H1 (cell line): ENCODE measurements around the gene WDFY1. TPM values are rescaled to one million over a fixed set of nuclear protein-coding genes. Genes with fewer than 3 reads are reported as not detected.

Experiments
- CTCF ChIA-PET: fragments of 300-600 bp; sonication (Branson Sonifier 250); formaldehyde crosslinking; loops from one replicate; lab custom pipeline; 2021; ENCODE audit not compliant: partially characterized antibody; lab: Charles Lee
- POLR2A ChIA-PET: fragments of 300-600 bp; sonication (Branson Sonifier 250); formaldehyde crosslinking; loops from one replicate; lab custom pipeline; 2021; ENCODE audit warnings: inconsistent platforms; ENCODE audit not compliant: partially characterized antibody; lab: Charles Lee
- DNase-seq, 2 experiments: peaks; one replicate each; pipeline versions ENCODE4 v3.0.0 to v3.0.0-alpha.2; 2010 to 2022; ENCODE audit warnings: low spot score in 2 of 2, low read depth in 1 of 2, mixed read lengths in 1 of 2
- FAIRE-seq: peaks from 2 replicates; lab custom pipeline; 2011; peaks lifted over from hg19 to GRCh38; lab: Jason Lieb, UNC
- H2AFZ ChIP-seq: 2 replicates; pipeline ENCODE4 v1.8.1; 2012; ENCODE audit warnings: low read length, inconsistent platforms
- H2AK5ac ChIP-seq: 2 replicates; pipeline ENCODE4 v1.6.1; 2013; ENCODE audit warnings: low read depth, low read length
- H2BK120ac ChIP-seq: replicated peaks from 2 replicates; pipeline ENCODE3; 2013; ENCODE audit warnings: low read depth, low read length, inconsistent platforms
- H2BK12ac ChIP-seq: 2 replicates; pipeline ENCODE4 v1.6.1; 2013; ENCODE audit warnings: low read depth, low read length
- H2BK15ac ChIP-seq: 2 replicates; pipeline ENCODE4 v1.6.1; 2013; ENCODE audit warnings: low read length
- H2BK20ac ChIP-seq: 2 replicates; pipeline ENCODE4 v1.6.1; 2013; ENCODE audit warnings: low read length
- H2BK5ac ChIP-seq: 2 replicates; pipeline ENCODE4 v1.6.1; 2013; ENCODE audit warnings: low read depth, low read length
- H3K14ac ChIP-seq: 2 replicates; pipeline ENCODE4 v1.6.1; 2013; ENCODE audit warnings: inconsistent platforms; ENCODE audit not compliant: insufficient read length
- H3K18ac ChIP-seq: 2 replicates; pipeline ENCODE4 v1.6.1; 2013; ENCODE audit warnings: low read length; ENCODE audit errors: extremely low read depth
- H3K23ac ChIP-seq: 2 replicates; pipeline ENCODE4 v1.6.1; 2013; ENCODE audit warnings: inconsistent platforms; ENCODE audit not compliant: insufficient read length
- H3K23me2 ChIP-seq: 2 replicates; pipeline ENCODE4 v1.6.1; 2013; ENCODE audit warnings: low read depth, low read length
- H3K27ac ChIP-seq: 2 replicates; pipeline ENCODE4 v1.6.1; 2011; ENCODE audit warnings: low read depth, low read length, inconsistent platforms
- H3K27me3 ChIP-seq, 4 experiments: replicated peaks in 1 of 4; 1 replicate in 1 of 4; 2 replicates in 3 of 4; pipeline versions ENCODE4 v1.6.1 to v1.8.1; 2011 to 2013; ENCODE audit warnings: low read length in 3 of 4, mild to moderate bottlenecking in 3 of 4, inconsistent platforms in 2 of 4, mixed read lengths in 2 of 4, moderate library complexity in 1 of 4; ENCODE audit not compliant: control insufficient read depth in 3 of 4, insufficient read depth in 3 of 4; ENCODE audit errors: extremely low read depth in 1 of 4
- H3K36me3 ChIP-seq, 4 experiments: 2 replicates each; pipeline versions ENCODE4 v1.6.1 to v1.8.1; 2011 to 2013; ENCODE audit warnings: mild to moderate bottlenecking in 4 of 4, low read length in 3 of 4, moderate library complexity in 2 of 4, control low read depth in 1 of 4, inconsistent platforms in 1 of 4; ENCODE audit not compliant: insufficient read depth in 4 of 4, control insufficient read depth in 2 of 4
- H3K4ac ChIP-seq: replicated peaks from 2 replicates; pipeline ENCODE3; 2013; ENCODE audit warnings: low read length, low read depth, mixed read lengths, inconsistent platforms; ENCODE audit not compliant: insufficient read length
- H3K4me1 ChIP-seq, 4 experiments: replicated peaks in 1 of 4; 1 replicate in 1 of 4; 2 replicates in 3 of 4; pipeline versions ENCODE4 v1.6.1 to v1.8.1; 2011 to 2013; ENCODE audit warnings: low read length in 3 of 4, inconsistent platforms in 2 of 4, mixed read lengths in 1 of 4; ENCODE audit not compliant: insufficient read depth in 4 of 4, control insufficient read depth in 3 of 4
- H3K4me2 ChIP-seq, 2 experiments: 2 replicates each; pipeline versions ENCODE4 v1.6.1 to v1.8.1; 2011 to 2013; ENCODE audit warnings: low read depth in 2 of 2, low read length in 2 of 2, control low read depth in 1 of 2, inconsistent platforms in 1 of 2, mild to moderate bottlenecking in 1 of 2; ENCODE audit not compliant: insufficient read depth in 1 of 2
- H3K4me3 ChIP-seq, 4 experiments: fragments of 200-600, 300-600 bp in 1 of 4; sonication (generic), shearing (Covaris generic), sonication (Bioruptor Twin) in 1 of 4; 2 replicates each; pipeline versions ENCODE4 v1.5.1 to v1.8.1; 2011 to 2016; ENCODE audit warnings: low read length in 4 of 4, low read depth in 3 of 4, control low read depth in 2 of 4, inconsistent platforms in 2 of 4, mild to moderate bottlenecking in 2 of 4, mixed read lengths in 1 of 4, moderate library complexity in 1 of 4; ENCODE audit not compliant: insufficient read depth in 2 of 4; ENCODE audit errors: extremely low read depth in 1 of 4
- H3K56ac ChIP-seq: replicated peaks from 2 replicates; pipeline ENCODE3; 2013; ENCODE audit warnings: low read depth, mild to moderate bottlenecking, mixed read lengths, low read length, inconsistent platforms; ENCODE audit not compliant: insufficient read length
- H3K79me1 ChIP-seq: 2 replicates; pipeline ENCODE4 v1.6.1; 2013; ENCODE audit warnings: low read depth, low read length, control low read depth
- H3K79me2 ChIP-seq, 2 experiments: 2 replicates each; pipeline versions ENCODE4 v1.6.1 to v1.8.1; 2012 to 2013; ENCODE audit warnings: low read length in 2 of 2, mild to moderate bottlenecking in 2 of 2, inconsistent platforms in 1 of 2; ENCODE audit not compliant: insufficient read depth in 2 of 2, control insufficient read depth in 1 of 2
- H3K9ac ChIP-seq, 4 experiments: replicated peaks in 1 of 4; 1 replicate in 1 of 4; 2 replicates in 3 of 4; pipeline versions ENCODE4 v1.6.1 to v1.8.1; 2011 to 2013; ENCODE audit warnings: low read depth in 3 of 4, low read length in 3 of 4, control low read depth in 2 of 4, mild to moderate bottlenecking in 2 of 4, moderate library complexity in 2 of 4, inconsistent platforms in 1 of 4; ENCODE audit errors: extremely low read depth in 1 of 4
- H3K9me3 ChIP-seq, 2 experiments: 2 replicates each; pipeline versions ENCODE4 v1.6.1 to v1.8.1; 2012 to 2013; ENCODE audit warnings: mild to moderate bottlenecking in 2 of 2, moderate library complexity in 2 of 2, control low read depth in 1 of 2, inconsistent platforms in 1 of 2, low read depth in 1 of 2, low read length in 1 of 2, mixed read lengths in 1 of 2; ENCODE audit not compliant: insufficient read depth in 2 of 2
- H4K20me1 ChIP-seq, 2 experiments: replicated peaks in 1 of 2; 2 replicates each; pipeline versions ENCODE3 to v1.8.1; 2011 to 2013; ENCODE audit warnings: inconsistent platforms in 2 of 2, low read length in 2 of 2, mild to moderate bottlenecking in 1 of 2; ENCODE audit not compliant: insufficient read depth in 2 of 2, control insufficient read depth in 1 of 2
- H4K5ac ChIP-seq: 2 replicates; pipeline ENCODE4 v1.6.1; 2013; ENCODE audit warnings: low read length, low read depth, mixed read lengths, inconsistent platforms; ENCODE audit not compliant: insufficient read length
- H4K8ac ChIP-seq: 2 replicates; pipeline ENCODE4 v1.8.0; 2013; ENCODE audit warnings: mild to moderate bottlenecking, moderate library complexity, low read length, inconsistent platforms; ENCODE audit not compliant: insufficient read depth; ENCODE audit errors: extremely low read depth
- H4K91ac ChIP-seq: replicated peaks from 2 replicates; pipeline ENCODE3; 2013; ENCODE audit warnings: low read length, mixed read lengths, inconsistent platforms; ENCODE audit not compliant: insufficient read length
- WGBS, 2 experiments: shearing (Covaris generic) in 1 of 2; methylation state at CpG; one replicate each; pipeline versions ENCODE4 v1.1.6 to v1.1.7; 2013 to 2015; ENCODE audit warnings: low lambda C conversion rate in 2 of 2, mixed read lengths in 2 of 2, inconsistent platforms in 1 of 2, low coverage in 1 of 2, missing lambda C conversion rate in 1 of 2; ENCODE audit not compliant: insufficient replicate concordance in 2 of 2, insufficient coverage in 1 of 2, insufficient read length in 1 of 2; ENCODE audit errors: extremely low coverage in 1 of 2, missing lambda C conversion rate in 1 of 2; 5-methylcytosine and 5-hydroxymethylcytosine counted together
- polyA plus RNA-seq, 7 experiments: library from polyadenylated mRNA; depleted of rRNA in 3 of 7; stranded (reverse) in 5 of 7; unstranded in 2 of 7; fragments of >200 nt in 5 of 7; fragments of 200-250 nt in 2 of 7; gene quantifications; 1 replicate in 5 of 7; 2 replicates in 1 of 7; 4 replicates in 1 of 7; pipeline versions ENCODE4 v1.2.1 to v1.2.3, GENCODE V29; 2011 to 2013; ENCODE audit warnings: missing spikeins in 2 of 7, mixed read lengths in 2 of 7
- total RNA-seq: library from RNA; stranded (reverse); fragmentation: NEBNext Ultra II Directional; extraction: Animal tissue kit (Norgen Biotek cat#: 25700); gene quantifications from 2 replicates; pipeline ENCODE4 v1.2.1, GENCODE V29; 2021

Gene WDFY1
- total and polyA plus RNA-seq, 2 of the 8 experiments (the other 6 are each of a cell fraction or from before 2014, with no cell fraction given), result 68.4 to 94.7 TPM

DNA sequence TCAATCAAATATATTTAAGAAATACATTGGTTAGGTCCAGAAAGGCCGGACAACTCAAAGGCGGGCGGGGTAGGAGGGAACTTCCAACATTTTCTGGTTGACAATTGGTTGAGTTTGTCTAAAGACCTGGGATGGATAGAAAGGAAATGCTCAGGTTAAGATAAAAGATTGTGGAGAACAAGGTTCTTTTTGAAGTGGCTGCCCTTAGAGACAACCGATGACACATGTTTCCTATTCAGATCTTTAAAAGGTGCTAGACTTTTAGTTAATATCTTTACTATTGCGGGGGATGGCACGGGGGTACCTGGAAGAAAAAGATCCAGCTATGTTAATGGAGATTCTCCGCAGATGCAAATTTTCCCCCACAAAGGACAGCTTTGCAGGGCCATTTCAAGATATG lies 97.7 kb downstream of the WDFY1 start:
- Histone ChIP-seq H2AFZ (no peak overlapping the region), H3K36me3 (no peaks in the 10 kb centered on the region), H3K4me2 (no peak overlapping the region), H2BK20ac (no peak overlapping the region), H3K27ac (no peak overlapping the region), H3K79me1 (no peaks in the 10 kb centered on the region), H3K4me1 (no peaks in the 10 kb centered on the region), H3K23ac (no peak overlapping the region), H2AK5ac (no peak overlapping the region), H2BK5ac (no peak overlapping the region), H3K27me3 (no peaks in the 10 kb centered on the region), H2BK15ac (no peak overlapping the region), H4K5ac (no peak overlapping the region), H3K23me2 (peaks cover 1% of the 10 kb centered on the region; the same call in 1 of the 2 replicates), H3K9me3 (peaks cover 0 to 3% of the 10 kb centered on the region in 2 experiments; a peak in 1 of 4 replicates), H3K79me2 (no peaks in the 10 kb centered on the region), H4K20me1 (no peaks in the 10 kb centered on the region), H4K8ac (no peak overlapping the region), H2BK12ac (no peak overlapping the region), H3K4ac (no peak overlapping the region), H2BK120ac (no peak overlapping the region), H3K9ac (no peak overlapping the region), H4K91ac (no peak overlapping the region), H3K4me3 (no peak overlapping the region), H3K56ac (no peak overlapping the region), H3K18ac (no peak overlapping the region), H3K14ac (no peak overlapping the region)
- ChIA-PET CTCF (interaction anchor here (0.6 to 1.5 kb wide), 4 partner anchors 10 to 64 kb away, joined by 3 to 9 read pairs (median 4); partner anchors contain the start of gene AP1S3), POLR2A (no interaction called here)
- WGBS, 2 experiments, result 91% methylated on average over 7 of the region's 7 CpGs; no CpG with 5 or more reads in 1 of the 2 experiments
- DNase-seq (no peak), FAIRE-seq (no peak)
